Activated CD4-positive, CD25-positive, alpha-beta regulatory T cell treated with anti-CD3 and anti-CD28 coated beads, Interleukin-2, amount 50 U/mL, for 16 hours (primary cell): ENCODE data around the gene VSTM4.

Source experiments
- DNase-seq: peaks from one replicate; pipeline ENCODE4 v3.0.0-alpha.2; 2020; ENCODE audit warnings: low read depth, low spot score

VSTM4 gene

DNA sequence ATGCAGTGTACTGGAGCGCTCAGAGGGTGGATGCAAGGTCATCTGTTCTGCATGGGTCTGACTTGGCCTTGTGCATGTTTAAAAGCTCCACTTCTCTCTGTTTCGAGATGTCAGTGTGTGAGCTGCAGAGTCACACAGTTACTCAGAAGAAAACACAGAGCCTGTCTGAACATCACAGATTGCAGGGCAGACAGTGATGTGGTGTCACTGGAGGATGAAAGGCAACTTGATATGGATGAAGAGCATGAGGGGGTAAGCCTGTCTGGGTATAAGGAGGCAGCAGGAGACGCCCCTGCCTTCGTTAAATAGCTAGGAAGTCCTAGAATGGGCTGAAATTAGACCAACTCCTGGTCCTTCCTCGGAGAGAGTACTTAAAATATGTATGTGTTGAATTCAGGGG, 108.2 kb downstream of the VSTM4 start:
- DNase-seq, result no peak

GRCh38 chr10:49005270-49005669, 110.1 kb downstream of the VSTM4 start:
- no peak for DNase-seq

DNA sequence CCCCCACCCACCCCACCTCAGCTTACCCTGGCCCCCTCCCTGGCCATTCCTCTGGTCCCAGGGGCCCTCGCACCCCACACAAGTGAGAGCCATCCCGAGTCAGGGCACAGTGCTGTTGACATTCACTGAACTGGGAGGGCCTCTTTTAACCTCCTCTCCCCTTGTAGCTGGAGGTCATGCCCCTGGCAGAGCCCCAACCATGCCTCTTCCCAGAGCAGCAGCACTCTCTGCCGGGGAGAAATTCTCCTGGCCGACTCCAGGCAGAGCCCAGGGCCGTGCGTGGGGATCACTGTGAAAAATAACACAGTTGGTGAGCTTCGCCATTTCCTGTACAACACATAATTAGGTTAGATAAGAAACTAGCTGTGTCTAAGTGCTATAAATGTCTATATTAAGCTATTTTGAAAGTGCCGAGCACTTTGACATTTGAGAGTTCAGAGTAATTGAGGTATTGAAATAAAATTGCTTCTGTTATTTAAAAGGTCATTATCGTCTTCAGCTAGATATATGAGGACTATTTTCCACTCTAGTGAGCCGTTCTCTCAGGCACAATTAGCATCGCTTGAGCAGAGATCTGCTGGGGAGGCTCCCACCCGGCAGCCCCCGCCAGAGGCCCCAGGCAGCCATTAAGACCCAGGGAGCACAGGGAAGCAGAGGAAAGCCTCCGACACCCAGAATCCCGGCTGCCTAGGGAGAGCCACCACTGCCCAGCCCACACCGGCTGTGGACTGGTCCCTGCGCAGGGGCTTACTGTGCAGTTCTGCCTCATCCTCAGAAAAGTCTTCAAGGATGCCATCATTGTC, 113.3 kb downstream of the VSTM4 start:
- no peak for DNase-seq

DNA sequence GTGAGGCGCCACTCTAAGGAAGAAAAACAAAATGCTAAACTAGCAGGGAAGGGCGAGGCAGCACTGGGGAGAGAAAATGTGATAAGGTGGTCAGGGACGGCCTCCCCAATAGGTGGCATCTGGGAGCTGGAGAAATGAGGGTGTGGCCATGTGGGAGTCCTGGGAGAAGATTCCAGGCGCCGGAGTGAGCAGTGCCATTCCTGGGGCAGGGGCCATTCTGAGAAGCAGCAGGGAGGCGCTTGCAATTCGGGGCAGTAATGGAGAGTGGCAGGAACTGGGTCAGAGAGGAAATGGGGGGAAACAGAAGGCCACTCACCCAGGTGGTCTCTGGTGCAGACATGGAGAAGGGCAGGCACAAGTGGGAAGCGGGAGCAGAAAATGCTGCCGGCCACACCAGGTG, 113.9 kb downstream of the VSTM4 start:
- DNase-seq, result no peak

- no peak for DNase-seq
Observed at GRCh38 chr10:49000437-49001398, 114.6 kb downstream of the VSTM4 start.

DNA sequence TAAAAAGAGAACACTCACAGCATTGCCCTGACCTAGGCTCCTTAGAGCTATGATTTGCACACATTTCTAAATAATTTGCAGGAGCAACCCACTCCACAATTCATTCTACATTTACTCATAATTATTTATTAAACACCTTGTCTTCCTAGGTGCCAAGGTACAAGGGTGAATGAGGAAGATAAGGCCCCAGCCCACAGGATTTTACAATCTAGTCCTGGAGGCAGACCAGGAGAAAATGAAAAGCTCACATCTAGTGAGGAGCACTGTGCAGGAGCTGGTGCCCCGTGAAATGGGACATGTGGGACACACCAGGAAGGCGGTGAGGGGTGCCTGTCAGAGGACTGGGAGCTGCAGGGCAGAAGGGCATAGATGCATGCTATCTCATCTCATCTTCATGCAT, 116.0 kb downstream of the VSTM4 start:
- DNase-seq, result no peak

- no peak for DNase-seq
Observed at GRCh38 chr10:48996329-48996728, 119.0 kb downstream of the VSTM4 start.

DNA sequence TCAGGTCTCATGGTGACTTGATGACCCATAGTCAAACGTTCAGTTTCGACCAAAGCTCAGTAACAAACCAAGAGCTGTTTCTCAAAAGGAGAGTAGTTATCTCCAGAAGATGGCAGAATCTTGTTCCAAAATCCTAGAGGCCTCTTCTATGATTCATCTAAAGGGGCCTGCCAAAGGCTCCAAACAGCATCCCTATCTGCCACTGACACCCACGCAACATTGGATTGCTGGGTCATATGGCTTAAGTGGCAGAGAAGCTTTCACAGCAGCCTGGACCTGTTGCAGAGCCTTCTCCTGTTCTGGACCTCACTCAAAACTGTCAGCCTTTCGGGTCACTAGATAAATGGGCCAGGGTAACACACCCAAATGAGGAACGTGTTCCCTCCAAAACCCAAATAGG, 121.7 kb downstream of the VSTM4 start:
- no peak for DNase-seq

DNA sequence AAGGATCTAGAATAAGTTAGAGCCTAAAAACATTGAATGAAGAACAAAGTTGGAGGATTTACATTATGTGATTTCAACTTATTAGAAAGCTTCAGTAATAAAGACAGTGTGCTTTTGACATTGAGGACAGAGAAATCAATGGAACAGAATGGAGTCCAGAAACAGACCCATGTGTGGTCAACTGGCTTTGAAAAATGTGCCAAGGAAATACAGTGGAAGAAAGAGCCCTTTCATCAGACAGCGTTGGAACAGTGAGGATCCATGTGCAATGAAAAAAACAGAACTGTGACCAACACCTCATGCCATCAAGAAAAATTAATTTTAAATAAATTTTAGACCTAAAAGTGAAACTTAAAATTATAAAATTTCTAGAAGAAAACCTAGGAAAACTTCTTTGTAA, 125.1 kb downstream of the VSTM4 start:
- DNase-seq, result no peak

DNA sequence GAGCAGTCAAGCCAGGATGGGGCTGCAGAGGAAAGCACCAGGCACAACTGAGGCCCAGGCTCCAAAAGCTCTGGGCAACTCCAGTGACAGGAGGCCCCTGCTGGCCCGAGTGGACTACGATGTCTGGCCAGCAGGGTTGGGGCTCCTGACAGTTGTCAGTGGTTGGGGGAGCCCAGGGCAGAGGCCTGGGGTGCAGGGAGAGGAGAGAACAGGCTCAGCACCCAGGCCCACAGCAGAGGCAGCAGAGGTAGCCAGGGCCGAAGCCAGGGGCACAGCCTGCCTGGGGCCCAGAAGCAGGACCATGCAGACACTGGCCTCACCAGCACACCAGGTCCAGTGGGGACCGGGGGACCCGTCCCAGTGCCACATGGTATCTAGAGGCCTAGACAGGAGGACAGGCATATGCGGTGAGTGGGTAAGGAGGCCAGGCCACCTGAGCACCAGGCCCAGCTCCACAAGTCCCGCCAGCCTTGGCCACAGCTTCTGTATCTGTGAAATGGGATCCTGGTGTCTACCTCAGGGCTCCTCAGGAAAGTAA, 129.6 kb downstream of the VSTM4 start:
- DNase-seq, result no peak

DNA sequence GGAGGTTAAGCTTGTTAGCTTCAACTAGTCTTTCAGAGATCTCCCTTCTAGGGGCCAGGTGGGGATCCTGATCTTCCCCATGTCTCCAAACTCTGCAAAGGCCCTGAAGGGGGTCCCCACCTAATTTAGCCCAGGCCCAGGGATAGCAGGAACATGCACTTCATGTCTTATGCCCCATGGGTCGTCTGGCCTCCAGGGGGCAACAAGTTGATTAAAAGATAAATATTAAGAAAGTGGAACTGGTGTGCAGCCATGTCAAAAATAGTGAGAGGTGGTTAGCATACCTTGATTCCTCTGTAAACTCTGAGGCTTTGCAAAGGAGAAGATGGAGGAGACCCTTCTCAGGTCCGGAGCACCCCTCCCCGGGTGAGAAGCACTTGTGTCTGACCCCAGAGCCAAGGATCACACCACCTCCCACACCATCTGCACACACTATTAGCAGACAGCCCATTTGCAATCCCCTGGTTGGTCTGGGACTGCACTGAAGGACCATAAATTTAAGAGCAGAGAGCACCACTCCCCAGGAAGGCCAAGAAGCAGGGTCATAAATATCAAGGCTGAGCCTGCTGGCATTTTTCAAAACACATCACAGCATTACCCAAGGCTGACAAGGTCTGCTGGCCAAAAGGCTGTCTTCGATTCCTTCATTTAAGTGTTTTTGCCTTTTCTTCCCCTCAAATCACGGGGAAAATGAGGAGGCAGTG, 131.5 kb downstream of the VSTM4 start:
- no peak for DNase-seq

DNA sequence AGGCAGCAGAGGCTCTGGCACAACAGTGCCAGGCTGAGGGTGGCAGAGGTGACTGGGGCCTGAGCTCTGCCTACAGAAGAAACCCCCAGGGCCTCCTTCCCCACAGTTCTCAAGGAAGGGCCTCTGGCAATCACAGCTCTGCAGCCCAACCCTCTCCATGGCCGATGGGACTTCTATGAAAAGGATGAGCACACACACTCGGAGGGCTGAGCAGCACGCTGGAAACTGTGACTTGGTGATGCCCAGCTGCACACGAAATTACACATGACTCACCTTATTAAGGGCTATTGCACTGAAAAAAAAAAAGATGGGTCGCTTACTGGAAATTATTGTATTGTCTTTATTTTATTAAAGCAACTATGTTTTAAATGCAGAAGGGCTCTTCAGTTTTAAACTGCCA, 132.7 kb downstream of the VSTM4 start:
- no peak for DNase-seq

DNA sequence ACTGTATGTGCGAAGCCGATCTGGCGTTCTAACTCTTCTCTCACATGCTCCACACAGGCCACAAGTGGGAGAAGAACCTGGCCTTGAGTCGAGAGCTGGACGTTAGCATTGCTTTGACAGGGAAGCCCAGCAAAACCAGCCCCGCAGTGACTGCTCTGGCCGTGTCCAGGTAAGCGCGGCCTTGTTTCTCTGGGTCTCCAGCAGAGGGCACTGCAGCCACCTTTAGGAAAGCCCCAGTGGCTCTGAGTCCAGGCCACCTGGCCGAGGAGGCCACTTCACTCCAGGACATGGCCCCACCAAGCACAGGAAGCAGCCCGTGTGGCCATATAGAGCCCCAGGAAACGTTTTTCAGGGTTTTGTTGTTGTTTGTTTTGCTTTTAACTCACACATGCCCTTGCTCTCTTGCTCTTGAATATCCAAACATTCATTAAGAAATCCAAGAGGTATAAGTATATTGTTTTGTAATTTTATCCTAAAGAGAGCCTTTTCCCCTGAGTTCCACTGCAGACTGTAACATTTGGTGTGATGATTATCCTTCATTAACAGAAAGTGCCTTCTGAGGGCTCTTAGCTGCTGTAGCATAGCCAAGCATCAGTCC, 133.9 kb downstream of the VSTM4 start:
- no peak for DNase-seq

DNA sequence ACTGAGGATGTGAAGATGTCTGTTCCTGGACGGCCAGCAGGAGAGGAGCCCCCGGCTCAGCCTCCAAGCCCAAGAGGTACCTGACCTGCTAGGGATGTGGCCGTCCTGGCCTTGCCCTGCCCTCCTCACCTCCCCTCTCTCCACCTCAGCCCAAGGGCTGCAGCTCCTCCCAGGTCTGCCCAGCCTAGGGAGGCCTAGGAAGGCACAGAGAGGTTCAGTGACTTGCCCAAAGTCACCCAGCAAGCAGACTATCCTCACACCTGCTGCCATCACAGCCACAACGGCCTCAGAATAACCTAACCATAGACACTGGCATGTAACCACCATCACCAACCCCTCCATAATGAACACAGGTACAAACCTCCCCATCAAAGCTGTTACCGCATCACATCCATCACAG, 137.0 kb downstream of the VSTM4 start:
- no peak for DNase-seq

- DNase-seq, result no peak
Observed at GRCh38 chr10:48976196-48976595, 139.1 kb downstream of the VSTM4 start.

GRCh38 chr10:48974510-48975156, 140.7 kb downstream of the VSTM4 start:
- DNase-seq, result no peak

DNA sequence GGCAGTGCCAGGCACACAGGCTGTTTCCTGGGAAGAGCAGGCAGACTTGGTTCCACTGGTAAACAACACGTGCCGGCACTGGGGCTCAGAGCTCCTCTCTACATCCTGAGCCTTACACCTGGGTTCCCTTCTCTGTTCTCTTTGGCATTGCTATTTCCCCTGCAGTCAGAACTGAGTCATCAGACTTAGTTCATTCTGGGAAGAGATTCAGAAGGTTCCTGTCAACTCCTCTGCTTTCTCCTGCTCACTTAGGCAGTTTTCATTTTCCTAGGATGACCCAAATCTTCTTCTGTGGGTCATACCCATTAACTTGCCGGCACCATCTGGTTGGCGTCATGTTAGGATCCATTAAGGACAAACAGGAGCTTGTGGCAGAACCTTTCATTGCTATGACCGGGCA, 142.3 kb downstream of the VSTM4 start:
- DNase-seq, result no peak

- no peak for DNase-seq
Observed at GRCh38 chr10:48970654-48971053, 144.7 kb downstream of the VSTM4 start.

DNA sequence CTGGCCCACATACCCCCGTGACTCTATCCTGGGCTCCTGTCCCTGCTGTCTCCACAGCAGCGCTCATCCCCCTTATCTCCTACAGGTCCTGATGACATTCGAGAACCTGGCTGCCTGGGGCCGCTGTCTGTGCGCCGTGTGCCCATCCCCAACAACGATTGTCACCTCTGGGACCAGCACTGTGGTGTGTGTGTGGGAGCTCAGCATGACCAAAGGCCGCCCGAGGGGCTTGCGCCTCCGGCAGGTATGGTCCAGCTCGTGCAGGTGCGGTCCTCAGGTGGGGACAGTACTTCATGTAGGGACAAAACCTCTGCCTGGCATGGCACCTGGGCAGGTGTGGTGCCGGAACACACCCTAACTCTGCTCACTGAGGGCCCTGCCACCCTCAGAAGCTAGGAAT, 145.3 kb downstream of the VSTM4 start:
- no peak for DNase-seq

DNA sequence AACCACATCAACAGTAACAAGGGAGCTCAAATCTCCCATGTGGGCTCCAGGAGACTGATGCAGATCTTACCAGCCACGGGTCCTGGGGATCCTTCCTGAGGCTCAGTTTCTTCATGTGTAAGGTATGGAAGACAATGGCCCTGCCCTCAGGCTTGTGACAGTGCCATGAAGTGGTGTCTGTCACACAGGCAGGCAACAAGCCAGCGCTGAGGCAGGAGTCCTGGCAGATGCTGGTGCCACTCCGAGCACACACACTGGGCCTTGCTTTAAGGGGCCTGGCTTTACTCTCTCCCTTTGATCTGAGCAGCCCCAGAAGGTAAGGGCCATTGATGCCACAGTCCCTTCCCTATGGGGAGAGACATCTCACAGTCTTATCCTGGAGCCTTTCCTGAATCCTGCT, 147.3 kb downstream of the VSTM4 start:
- no peak for DNase-seq

- no peak for DNase-seq
Observed at GRCh38 chr10:48965460-48965859, 149.9 kb downstream of the VSTM4 start.
